ACHN (cell line): ENCODE data around the gene KCNA10.

Experiments
- DNase-seq: peaks from one replicate; pipeline ENCODE4 v3.0.0-alpha.2; 2015
- in situ Hi-C: cut with HindIII; loops from 2 replicates; pipeline ENCODE4 v1.10.0; 2017; ENCODE audit warnings: low sequenced_read_pairs, low pct_ligation_motif_present, low pct_unique_long_range_greater_than_20kb

The KCNA10 gene

DNA sequence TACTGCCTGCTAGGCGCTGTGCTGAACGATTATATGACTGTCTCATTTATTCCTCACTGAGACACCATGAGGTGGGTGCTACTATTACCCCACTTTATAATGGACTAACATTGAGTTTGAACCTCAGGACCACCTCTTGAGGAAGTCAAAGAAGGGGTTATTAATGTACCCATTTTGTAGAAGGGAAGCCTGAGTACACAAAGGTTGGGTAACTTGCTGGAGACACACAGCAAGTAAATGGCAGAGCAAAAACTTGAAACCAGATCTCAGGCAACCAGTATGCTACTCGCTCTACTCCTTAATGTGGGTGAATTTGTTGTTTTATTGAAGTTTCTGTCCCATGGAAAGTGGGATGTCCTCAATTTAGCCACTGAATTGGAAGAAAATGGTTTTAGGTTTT, 30.1 kb downstream of the KCNA10 start:
- no peak for DNase-seq
- in situ Hi-C loops: no loop called here

DNA sequence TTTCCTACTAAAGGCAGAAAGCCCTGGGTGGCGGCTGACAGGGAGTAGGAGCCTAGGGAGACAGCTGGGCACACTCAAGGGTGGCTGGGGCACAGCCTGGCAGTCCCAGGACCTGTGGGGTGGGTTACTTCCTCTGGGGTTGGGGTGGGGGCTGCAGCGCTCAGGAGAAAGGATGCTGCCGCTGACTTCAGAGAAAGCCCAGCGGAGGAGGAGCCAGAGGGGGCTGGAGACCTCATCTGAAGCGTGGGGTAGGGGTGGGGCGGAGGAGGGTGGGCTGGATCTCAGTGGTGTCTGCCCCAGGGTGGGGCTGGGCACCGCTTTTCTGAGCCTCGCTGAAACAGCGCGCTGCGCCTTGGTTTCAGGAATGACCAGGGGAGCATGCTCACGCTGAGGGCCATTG, 30.8 kb downstream of the KCNA10 start:
- no peak for DNase-seq
- in situ Hi-C loops: no loop called here

DNA sequence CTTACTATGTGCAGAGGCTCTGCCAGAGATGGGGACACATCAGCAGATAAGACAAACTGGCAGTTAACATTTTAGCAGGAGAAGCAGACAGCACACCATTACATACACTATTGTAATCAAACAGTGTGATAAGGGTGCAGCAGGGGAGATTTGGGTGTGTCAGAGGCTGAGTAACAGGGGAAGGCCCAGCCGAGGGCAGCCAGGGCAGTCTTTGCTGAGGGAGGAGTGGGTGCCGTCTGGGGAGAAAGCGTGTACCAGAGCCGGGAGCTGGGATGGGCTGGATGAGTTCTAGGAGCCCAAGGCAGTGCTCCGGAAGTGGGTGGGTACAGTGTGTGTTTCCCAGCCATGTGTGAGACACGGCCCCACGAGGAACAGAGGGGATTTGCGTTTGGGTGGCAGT, 31.2 kb downstream of the KCNA10 start:
- DNase-seq: no peak
- in situ Hi-C loops: no loop called here

- in situ Hi-C loops: no loop called here
- no peak for DNase-seq
Observed at GRCh38 chr1:110485725-110486124, 33.2 kb downstream of the KCNA10 start.

- no peak for DNase-seq
- in situ Hi-C loops: no loop called here
Observed at GRCh38 chr1:110484801-110485200, 34.2 kb downstream of the KCNA10 start.

DNA sequence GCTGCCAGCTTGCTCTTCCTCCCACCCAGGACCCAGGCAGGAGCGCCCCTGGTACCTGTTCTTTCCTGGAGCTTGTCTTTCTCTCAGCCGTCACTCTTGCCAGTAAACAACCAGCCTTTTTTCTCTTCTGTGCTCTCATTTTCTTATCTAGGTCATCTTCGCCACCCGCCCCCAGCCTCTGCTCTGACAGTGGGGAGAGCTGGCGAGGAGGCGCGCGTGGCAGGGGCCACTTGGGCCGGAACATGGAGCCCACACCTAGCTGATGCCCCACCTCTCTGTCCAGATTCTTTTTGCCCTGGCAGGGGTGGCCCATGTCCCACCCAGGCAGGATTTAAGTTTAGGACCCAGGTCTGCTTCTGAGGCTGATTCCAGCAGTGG, 35.7 kb downstream of the KCNA10 start:
- in situ Hi-C loops: no loop called here
- DNase-seq: no peak

DNA sequence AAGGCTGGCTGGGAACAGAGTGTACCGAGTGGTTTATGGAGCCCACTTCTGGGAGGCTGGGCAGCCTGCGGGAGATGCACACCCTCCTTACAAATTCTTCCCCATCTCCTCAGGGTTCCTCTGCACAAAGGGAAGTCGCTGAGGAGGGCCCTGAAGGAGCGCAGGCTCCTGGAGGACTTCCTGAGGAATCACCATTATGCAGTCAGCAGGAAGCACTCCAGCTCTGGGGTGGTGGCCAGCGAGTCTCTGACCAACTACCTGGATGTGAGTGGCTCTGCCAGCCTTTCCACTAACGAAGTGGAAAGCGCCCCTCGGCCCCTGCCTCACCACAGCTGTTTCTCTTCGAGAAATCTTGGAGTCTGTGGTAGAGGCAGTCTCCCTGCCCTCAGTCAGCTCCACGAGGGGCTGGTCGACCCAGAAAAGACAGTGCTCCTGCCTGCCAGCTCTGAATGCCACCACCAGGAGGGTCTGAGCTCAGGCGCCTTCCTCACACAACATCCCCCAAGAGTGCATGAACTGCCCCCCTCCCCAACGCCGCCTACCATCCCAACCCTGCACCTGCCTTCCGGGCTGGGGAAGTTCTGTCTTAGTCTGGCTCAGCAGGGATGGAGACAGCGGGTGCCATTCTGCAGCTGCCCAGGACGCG, 36.2 kb downstream of the KCNA10 start:
- DNase-seq: no peak
- in situ Hi-C loops: no loop called here

GRCh38 chr1:110481968-110482623, 36.9 kb downstream of the KCNA10 start:
- in situ Hi-C loops: no loop called here
- DNase-seq: no peak

DNA sequence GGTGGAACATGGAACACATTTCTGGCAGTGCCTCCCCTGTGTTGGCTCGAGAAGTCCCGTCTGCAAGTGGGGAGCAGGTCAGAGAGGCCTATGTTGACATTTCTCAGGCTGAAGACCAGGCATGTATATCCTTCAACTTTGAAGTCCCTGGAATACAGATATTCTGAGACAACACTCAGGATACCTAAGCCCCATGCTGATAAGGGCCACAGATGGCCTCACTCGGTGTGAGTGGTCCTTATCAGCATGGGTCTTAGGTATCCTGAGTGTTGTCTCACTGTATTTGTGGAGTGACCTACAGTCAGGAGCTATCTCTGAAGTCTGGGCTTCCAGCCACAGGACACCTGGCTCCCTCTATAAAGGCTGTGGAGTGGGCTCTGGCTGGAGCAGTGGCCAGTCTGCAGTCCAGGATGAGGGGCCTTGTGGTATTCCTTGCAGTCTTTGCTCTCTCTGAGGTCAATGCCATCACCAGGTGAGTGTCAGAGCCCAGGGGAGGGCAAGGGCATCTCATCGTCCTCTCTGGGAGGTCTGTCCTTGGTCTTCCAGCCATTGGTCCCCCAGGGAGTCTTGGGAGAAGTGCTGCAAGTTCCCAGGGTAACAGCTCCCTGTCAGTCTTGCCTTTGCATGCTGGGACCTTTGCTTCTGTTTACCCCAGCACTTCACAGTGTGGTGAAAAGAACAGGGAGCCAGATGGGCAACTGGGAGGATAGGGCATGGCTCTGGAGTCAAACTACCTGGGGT, 38.4 kb downstream of the KCNA10 start:
- no peak for DNase-seq
- in situ Hi-C loops: no loop called here

DNA sequence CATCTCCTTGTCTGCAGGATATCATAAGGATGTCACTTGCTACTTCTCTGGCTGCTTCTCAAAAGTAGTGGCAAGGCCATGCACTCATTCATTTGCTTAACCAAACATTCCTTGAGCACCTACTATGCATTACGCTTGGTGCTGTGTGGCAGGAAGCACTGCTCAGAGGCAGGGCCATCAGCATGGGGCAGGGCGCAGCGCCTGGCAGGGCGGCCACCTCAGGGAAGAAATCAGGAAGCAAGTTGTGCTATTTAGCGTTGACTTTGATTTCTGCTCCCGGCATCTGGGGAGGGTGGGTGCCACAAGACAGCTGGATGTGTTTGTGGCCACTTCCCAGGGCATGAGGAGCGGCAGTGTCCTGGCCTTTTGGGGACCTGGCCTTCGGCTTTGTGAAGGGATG, 40.1 kb downstream of the KCNA10 start:
- DNase-seq: no peak
- in situ Hi-C loops: no loop called here

DNA sequence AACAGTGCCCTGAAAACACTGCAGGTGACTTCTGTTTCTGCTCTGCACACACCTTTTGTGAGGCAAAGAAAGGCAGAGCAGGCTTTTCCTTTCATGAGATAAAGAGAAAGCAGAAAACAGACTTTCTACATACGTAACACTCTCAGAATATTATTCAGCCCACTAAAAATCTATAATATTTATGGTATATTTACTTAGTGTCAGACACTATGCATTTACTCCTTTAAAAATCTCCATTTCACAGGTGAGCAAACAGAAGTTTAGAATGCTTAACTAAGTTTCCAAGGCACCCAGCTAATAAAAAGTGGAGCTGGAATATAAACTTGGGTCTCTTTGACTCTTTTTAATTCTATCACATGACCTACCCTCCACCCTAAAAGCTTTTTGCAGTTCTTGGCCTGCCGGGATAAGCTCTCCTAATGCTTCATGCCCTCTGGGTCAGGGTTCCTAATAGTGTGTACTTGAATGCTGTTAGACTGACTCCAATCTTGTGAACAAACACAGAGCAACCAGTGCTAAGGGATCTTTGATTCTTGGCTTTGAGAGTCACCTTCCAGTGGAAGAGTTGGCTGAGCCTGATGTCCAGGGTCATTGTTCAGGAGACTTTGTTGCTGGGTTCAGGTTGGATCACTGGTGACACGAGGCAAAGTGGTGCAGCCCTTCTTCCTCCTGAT, 40.9 kb downstream of the KCNA10 start:
- in situ Hi-C loops: no loop called here
- DNase-seq: no peak

DNA sequence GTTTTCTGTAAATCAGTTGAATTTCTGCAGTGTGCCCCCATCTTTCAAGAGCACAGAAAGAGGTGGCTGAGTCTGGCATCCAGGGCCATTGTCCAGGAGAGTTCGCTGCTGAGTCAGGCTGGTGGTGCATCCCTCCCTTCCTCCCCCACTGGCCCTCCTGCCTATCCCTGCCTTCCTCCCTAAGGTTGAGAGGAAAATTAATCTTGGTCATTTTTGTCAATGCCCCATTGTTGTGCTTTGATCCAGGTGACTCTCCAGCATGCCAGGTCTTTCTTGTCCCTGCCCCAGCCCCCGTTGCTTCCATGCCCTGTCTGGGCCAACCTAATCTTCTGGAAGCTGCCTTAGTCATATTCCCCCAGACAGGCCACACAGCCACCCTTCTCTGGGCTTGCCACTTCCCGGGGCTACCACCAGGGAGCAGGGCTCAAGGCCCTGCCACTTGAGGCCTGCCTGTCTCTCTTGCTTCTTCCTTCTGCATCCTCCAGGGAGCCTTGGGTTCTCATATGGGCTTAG, 41.5 kb downstream of the KCNA10 start:
- in situ Hi-C loops: no loop called here

GRCh38 chr1:110477041-110477440, 41.9 kb downstream of the KCNA10 start:
- DNase-seq: peak; percentile 47
- in situ Hi-C loops: no loop called here

More for the DNA sequence above, 41.5 kb downstream of the KCNA10 start:
- DNase-seq: peak; percentile 30

DNA sequence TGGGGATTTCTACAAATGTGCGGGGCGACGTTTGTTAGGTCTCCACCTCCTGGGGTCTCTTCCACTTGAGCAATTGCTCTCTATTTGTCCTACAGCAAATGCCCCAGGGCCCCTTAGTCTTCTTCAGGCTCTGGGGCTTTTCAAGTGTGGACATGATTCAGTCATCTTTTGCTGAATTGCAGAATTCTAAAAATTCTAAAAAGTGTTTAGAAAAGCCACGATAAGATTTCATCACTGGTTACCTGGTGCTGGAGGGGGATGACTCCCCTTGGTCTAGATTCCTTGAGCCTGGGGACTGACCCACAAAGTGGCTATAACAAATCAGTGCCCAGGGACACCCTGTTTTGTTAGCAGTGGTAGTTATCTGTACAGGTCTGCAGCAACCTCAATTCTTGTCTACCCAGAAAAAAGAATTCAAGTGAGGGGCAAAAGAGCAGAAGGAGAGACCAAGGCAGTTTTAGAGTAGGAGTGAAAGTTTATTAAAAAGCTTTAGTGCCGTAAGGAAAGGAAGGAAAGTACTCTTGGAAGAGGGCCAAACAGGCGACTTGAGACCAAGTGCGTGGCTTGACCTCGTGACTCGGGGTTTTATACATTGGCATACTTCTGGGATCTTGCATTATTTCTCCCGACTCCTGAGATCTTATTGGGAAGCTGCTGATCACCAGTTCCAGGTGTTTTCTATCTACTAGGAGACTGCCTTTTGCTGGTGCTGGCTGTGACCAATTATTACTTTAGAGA, 42.8 kb downstream of the KCNA10 start:
- DNase-seq: no peak
- in situ Hi-C loops: no loop called here

DNA sequence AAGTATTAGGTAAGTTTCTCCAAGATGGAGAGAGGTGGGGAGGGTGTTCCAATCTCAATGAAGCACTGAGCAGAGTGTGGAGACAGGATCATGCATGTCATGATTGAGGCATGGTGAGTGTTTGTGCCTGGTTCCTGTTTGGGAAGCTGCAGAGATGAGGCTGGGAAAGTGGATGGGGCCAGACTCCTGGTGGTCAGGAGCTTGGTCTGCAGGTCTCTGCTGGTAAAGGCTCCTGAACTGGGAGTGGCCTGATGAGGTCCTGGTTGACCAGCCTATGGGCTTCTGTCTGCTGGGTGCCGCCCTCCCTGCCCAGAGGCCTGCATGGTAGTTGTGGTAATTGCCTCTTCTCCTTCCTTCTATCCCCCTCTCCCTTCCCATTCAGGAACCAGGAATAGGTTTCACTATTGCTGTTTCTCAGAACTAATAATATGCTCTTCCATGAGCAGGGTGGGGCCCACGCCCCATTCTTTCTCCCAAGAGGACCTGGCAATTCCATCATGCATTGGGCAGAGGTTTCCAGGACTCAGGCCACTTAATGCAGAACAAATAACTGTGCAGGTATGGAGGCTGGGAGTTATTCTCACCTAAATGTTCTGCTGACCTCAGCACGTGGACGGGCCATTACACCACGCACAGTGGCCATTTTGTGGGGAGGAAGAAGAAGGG, 43.5 kb downstream of the KCNA10 start:
- in situ Hi-C loops: no loop called here
- no peak for DNase-seq

GRCh38 chr1:110474444-110474843, 44.5 kb downstream of the KCNA10 start:
- in situ Hi-C loops: no loop called here
- no peak for DNase-seq

- in situ Hi-C loops: no loop called here
- no peak for DNase-seq
Observed at GRCh38 chr1:110472546-110472945, 46.4 kb downstream of the KCNA10 start.

DNA sequence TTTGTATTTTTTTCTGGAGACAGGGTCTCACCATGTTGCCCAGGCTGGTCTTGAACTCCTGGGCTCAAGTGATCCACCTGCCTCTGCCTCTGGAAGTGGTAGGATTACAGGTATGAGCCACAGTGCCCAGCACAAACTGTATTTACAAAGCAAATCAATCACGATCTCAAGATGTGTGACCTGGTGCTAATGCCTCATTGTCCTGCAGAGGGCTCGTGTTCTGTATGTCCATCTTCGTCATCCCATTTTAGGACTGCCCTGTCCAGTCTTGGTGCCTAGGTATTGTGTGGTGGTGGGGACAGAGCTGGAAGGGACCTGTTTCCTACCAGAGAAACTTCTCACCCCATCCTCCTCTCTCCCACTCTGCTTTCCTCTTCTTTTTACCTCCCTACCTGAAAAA, 47.8 kb downstream of the KCNA10 start:
- in situ Hi-C loops: no loop called here
- DNase-seq: no peak
